HFFc6 (cell line): ENCODE results near the gene MOCS1. TPM values are rescaled to one million over a fixed set of nuclear protein-coding genes. Genes with fewer than 3 reads are reported as not detected.

ENCODE experiments used
- DNase-seq: peaks from one replicate; pipeline ENCODE4 v3.0.0-alpha.2; 2018
- H3K27ac Mint-ChIP-seq: 2 replicates; pipeline ENCODE4 v1.8.0; 2020; ENCODE audit warnings: mild to moderate bottlenecking, mixed read lengths
- H3K27me3 Mint-ChIP-seq: 2 replicates; pipeline ENCODE4 v1.8.0; 2021; ENCODE audit warnings: mild to moderate bottlenecking, moderate library complexity, mixed read lengths; ENCODE audit not compliant: insufficient read depth
- H3K36me3 Mint-ChIP-seq: 2 replicates; pipeline ENCODE4 v1.8.0; 2021; ENCODE audit warnings: low read depth, mixed read lengths
- H3K4me1 Mint-ChIP-seq: 2 replicates; pipeline ENCODE4 v1.8.0; 2020; ENCODE audit warnings: low read depth, mixed read lengths
- H3K4me3 Mint-ChIP-seq: 2 replicates; pipeline ENCODE4 v1.8.0; 2020; ENCODE audit warnings: mild to moderate bottlenecking, moderate library complexity, mixed read lengths
- H3K9me3 Mint-ChIP-seq: 2 replicates; pipeline ENCODE4 v1.8.0; 2020; ENCODE audit warnings: mild to moderate bottlenecking, mixed read lengths
- CTCF ChIP-seq: fragments of 200-600 bp; sonication (generic); IDR thresholded peaks from 2 replicates; pipeline ENCODE4 v1.5.0; 2021; ENCODE audit warnings: antibody characterized with exemption, mild to moderate bottlenecking
- total RNA-seq, 6 experiments: library from RNA; stranded (reverse); fragmentation: NEBNext Ultra II Directional; extraction: Animal tissue kit (Norgen Biotek cat#: 25700); gene quantifications; 2 replicates in 1 of 6; 3 replicates in 5 of 6; pipeline ENCODE4 v1.2.3, GENCODE V29; 2021

The MOCS1 gene
- total RNA-seq, 6 experiments from 2014 or later, result 7.9 to 11.1 (median 9.2) TPM

DNA sequence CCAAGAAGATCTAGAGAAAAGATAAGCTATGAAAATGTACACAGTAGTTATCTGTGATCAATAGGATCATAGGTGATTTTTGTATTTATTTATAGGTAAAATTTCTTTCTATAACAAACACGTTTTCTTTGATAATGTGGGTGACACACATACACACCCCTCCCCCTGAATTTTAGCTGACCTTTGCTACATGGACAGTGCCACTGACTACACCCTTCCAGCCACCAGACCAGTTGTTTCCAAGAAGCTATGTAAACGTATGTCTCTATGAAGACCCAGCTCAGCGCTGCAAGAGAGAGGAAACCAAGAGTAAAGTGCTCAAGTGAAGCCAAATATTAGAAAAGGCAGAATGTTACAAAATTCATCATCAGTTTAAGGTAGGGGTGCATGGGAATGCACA, 16.3 kb downstream of the MOCS1 start:
- Mint-ChIP-seq H3K9me3 (no peaks in the 10 kb centered on the region), H3K36me3 (peaks cover 9% of the 10 kb centered on the region; the same call in 1 of the 2 replicates), H3K4me1 (no peaks in the 10 kb centered on the region), H3K27me3 (no peaks in the 10 kb centered on the region), H3K4me3 (no peak overlapping the region), H3K27ac (no peak overlapping the region)
- no peak for TF ChIP-seq CTCF
- DNase-seq, result no peak

DNA sequence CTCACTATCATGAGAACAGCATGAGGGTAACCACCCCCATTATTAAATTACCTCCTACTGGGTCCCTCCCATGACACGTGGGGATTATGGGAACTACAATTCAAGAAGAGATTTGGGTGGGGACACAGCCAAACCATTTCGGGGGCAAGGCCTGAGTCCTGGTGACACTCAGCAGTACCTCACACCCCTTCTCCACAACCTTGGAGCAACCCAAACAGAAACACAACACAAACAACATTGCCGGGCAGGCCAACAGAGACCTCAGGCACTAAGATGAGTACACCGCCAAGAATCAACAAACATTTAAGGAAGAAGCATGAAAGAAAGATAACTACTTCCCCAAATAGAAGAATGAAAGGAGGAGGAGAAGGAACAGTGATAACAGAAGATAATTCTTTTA, 16.9 kb downstream of the MOCS1 start:
- no peak overlapping the region for H3K27ac Mint-ChIP-seq
- no peaks in the 10 kb centered on the region for H3K4me1 Mint-ChIP-seq
- no peak for TF ChIP-seq CTCF
- no peak for DNase-seq
- no peaks in the 10 kb centered on the region for H3K27me3 Mint-ChIP-seq
- H3K9me3 Mint-ChIP-seq, result no peaks in the 10 kb centered on the region
- peaks cover 9% of the 10 kb centered on the region; the same call in 1 of the 2 replicates for H3K36me3 Mint-ChIP-seq
- no peak overlapping the region for H3K4me3 Mint-ChIP-seq

DNA sequence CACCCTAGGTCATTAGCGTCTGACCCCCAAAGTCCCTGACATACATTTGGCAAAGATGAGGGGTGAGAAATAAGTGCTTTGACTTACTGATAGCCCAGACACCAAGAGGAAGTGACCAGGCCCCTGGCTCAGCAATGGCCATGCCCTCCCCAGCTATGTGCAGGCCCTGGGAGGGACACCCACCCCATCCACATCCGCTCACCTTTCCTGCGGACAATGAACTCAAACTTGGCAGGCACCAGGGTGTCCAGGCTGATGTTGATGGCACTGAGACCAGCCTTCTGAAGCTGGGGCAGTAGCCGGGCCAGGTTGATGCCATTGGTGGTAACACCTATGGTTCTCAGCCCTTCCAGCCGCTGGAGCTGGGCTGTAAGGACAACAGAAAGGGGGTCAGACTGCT, 18.4 kb downstream of the MOCS1 start:
- no peak for DNase-seq
- H3K27ac Mint-ChIP-seq, result no peak overlapping the region
- H3K4me1 Mint-ChIP-seq, result no peaks in the 10 kb centered on the region
- TF ChIP-seq CTCF, result no peak
- H3K4me3 Mint-ChIP-seq, result no peak overlapping the region
- peaks cover 4% of the 10 kb centered on the region; the same call in 1 of the 2 replicates for H3K27me3 Mint-ChIP-seq
- H3K9me3 Mint-ChIP-seq, result no peaks in the 10 kb centered on the region
- H3K36me3 Mint-ChIP-seq, result peaks cover 9% of the 10 kb centered on the region; the same call in 1 of the 2 replicates

- H3K4me1 Mint-ChIP-seq, result no peaks in the 10 kb centered on the region
These were observed 20.0 kb downstream of the MOCS1 start for GRCh38 chr6:39914239-39914638.

GRCh38 chr6:39913391-39913916, 20.8 kb downstream of the MOCS1 start:
- Mint-ChIP-seq H3K36me3 (peaks cover 9% of the 10 kb centered on the region; the same call in 1 of the 2 replicates), H3K9me3 (no peaks in the 10 kb centered on the region), H3K27ac (no peak overlapping the region), H3K4me3 (no peak overlapping the region), H3K4me1 (no peaks in the 10 kb centered on the region), H3K27me3 (peaks cover 4% of the 10 kb centered on the region; the same call in 1 of the 2 replicates)
- TF ChIP-seq CTCF, result no peak
- no peak for DNase-seq

More at GRCh38 chr6:39914239-39914638, 20.0 kb downstream of the MOCS1 start:
- no peak for DNase-seq
- no peak for TF ChIP-seq CTCF
- H3K9me3 Mint-ChIP-seq, result no peaks in the 10 kb centered on the region
- peaks cover 4% of the 10 kb centered on the region; the same call in 1 of the 2 replicates for H3K27me3 Mint-ChIP-seq
- peaks cover 9% of the 10 kb centered on the region; the same call in 1 of the 2 replicates for H3K36me3 Mint-ChIP-seq
- H3K4me3 Mint-ChIP-seq, result no peak overlapping the region
- no peak overlapping the region for H3K27ac Mint-ChIP-seq
